ENCODE results near the gene AMOTL1. TPM values are rescaled to one million over a fixed set of nuclear protein-coding genes. Genes with fewer than 3 reads are reported as not detected.

AMOTL1 gene
- total RNA-seq, 1 donor from 2014 or later: 32.6 TPM

DNA sequence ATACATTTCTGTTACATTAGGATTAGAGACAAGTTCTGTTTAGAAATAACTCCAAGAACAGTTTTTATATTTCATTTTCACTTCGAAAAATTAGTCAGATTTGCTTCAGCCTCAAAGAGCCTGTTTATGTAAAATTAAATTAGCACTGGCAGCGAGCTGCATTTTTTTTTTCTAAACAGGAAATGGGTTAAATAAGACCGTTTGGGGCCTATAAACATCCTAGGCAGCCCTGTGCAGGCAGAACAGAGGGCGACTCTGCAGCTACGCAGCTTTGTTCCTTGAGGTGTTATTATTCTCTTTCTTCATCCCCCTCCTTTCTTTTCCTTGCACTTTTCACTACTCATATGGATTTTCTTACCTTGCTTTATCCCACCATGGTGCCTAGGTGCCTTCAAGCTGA, 156.5 kb downstream of the AMOTL1 start:
- Histone ChIP-seq H3K27me3 (no peaks in the 10 kb centered on the region), H3K4me3 (no peak overlapping the region), H3K36me3 (no peaks in the 10 kb centered on the region), H3K9me3 (no peaks in the 10 kb centered on the region), H3K27ac (no peak overlapping the region), H3K4me1 (peaks cover 12 to 23% of the 10 kb centered on the region in 2 donors)
- TF ChIP-seq, protein P1, sequence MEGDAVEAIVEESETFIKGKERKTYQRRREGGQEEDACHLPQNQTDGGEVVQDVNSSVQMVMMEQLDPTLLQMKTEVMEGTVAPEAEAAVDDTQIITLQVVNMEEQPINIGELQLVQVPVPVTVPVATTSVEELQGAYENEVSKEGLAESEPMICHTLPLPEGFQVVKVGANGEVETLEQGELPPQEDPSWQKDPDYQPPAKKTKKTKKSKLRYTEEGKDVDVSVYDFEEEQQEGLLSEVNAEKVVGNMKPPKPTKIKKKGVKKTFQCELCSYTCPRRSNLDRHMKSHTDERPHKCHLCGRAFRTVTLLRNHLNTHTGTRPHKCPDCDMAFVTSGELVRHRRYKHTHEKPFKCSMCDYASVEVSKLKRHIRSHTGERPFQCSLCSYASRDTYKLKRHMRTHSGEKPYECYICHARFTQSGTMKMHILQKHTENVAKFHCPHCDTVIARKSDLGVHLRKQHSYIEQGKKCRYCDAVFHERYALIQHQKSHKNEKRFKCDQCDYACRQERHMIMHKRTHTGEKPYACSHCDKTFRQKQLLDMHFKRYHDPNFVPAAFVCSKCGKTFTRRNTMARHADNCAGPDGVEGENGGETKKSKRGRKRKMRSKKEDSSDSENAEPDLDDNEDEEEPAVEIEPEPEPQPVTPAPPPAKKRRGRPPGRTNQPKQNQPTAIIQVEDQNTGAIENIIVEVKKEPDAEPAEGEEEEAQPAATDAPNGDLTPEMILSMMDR (IDR thresholded peaks at IDR 0.05): no peak
- intact Hi-C loops (cut with DNase I): no loop called here
- DNase-seq (ENCODE audit: low spot score in 2 of 2): no peak

DNA sequence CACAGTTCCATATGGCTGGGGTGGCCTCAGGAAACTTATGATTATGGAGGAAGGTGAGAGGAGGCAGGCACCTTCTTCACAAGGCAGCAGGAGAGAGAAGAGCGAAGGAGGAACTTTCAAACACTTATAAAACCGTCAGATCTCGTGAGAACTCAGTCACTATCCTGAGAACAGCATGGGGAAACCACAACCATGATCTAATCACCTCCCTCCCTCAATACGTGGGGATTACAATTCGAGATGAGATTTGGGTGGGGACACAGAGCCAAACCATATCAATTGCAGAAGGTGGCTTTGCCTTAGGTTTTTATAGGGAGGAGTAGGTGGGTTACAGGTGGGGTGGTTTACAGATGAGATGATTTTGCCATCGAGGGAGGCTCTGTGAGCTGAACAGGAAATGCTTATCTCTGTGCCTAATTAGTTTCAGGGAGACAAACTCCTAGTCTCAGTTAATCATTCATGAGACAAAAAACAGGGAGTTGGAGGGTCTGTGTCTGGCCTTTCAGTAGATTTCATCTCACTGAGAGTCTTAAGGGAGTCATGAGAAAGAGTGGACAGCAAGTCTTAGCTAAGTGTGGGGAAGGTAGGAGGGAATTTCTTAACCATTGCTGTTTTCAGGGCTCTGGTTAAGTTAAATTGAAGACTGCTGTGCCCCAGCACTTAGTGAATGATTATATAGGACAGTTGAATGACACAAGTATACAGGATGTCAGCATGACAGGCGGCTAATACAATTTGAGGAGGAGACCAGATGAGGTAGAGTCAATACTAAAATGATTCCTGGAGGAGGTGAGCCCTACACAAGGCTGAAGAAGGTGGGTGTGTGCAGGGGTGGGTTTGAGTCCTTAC, 157.5 kb downstream of the AMOTL1 start:
- Histone ChIP-seq H3K27ac (peak overlapping the region; percentile 75 to 79), H3K9me3 (no peaks in the 10 kb centered on the region), H3K4me1 (peaks cover 12 to 23% of the 10 kb centered on the region in 2 donors), H3K4me3 (no peak overlapping the region), H3K27me3 (no peaks in the 10 kb centered on the region), H3K36me3 (no peaks in the 10 kb centered on the region)
- intact Hi-C loops (cut with DNase I): no loop called here
- TF ChIP-seq, protein P1 (IDR thresholded peaks at IDR 0.05): no peak
- no peak for DNase-seq (ENCODE audit: low spot score in 2 of 2)

DNA sequence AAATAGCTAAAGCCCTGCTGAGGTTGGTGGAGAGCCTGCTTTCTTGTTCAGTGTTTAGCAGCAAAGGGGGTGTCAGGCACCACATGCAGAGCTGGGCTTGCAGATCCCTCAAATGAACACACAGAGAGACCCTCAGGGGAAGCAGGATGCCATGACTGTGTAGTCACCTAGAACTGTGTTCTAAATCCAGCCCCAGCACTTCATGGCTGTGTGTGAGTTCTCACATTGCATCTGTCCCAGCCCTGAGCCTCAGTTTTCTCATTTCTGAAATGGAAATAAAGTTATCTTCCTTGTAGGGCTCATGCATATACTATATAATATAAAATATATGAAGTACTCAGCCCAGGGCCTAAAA, 158.1 kb downstream of the AMOTL1 start:
- TF ChIP-seq, protein P1 (IDR thresholded peaks at IDR 0.05): no peak
- no peak overlapping the region for H3K4me3 ChIP-seq
- no peaks in the 10 kb centered on the region for H3K9me3 ChIP-seq
- peaks cover 12 to 23% of the 10 kb centered on the region in 2 donors for H3K4me1 ChIP-seq
- H3K27me3 ChIP-seq: no peaks in the 10 kb centered on the region
- peak overlapping the region; percentile 75 to 79 for H3K27ac ChIP-seq
- intact Hi-C loops (cut with DNase I): no loop called here
- H3K36me3 ChIP-seq: no peaks in the 10 kb centered on the region
- DNase-seq (ENCODE audit: low spot score in 2 of 2): no peak

Other genes with a start within 250 kb of the AMOTL1 start
- gene FUT4, start 224.4 kb upstream of the AMOTL1 start, total RNA-seq: 3.2 TPM
- gene PIWIL4, start 201.0 kb upstream of the AMOTL1 start, total RNA-seq: 4.5 TPM
- 16.2 TPM for gene CWC15, start 205.2 kb downstream of the AMOTL1 start, total RNA-seq
- gene KDM4D, start 205.4 kb downstream of the AMOTL1 start, total RNA-seq: not detected